ENCODE measurements around the gene PNMA8A.

The PNMA8A gene

DNA sequence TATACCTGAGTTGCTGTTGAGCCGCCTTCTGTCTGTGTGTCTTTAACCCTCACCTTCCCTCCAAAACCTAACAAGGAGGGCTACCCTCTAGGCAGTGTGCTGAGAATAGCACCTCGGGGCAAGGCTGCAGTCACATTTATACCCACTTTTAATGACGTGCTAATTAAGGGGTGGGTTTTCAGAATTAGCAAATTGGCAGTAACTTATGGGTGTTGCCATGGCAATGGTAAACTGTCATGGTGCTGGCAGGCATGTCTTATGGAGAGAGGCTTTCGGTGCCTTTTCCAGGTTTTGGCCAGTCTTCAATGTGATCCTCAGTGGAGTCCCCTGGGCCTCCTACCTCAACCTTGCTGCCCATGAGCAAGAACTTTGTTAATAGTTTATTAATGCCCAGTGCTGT, 1.2 kb upstream of the PNMA8A start:
- DNase-seq (ENCODE audit: low read depth, low spot score), result no peak
- ChIA-PET POLR2A (no interaction called here), CTCF (interaction anchor here (1.1 to 7.9 kb wide), 5 partner anchors 10 to 77 kb away, joined by 3 to 45 read pairs (median 5); no protein-coding TSS in a partner anchor)
- H3K4me3 ChIP-seq (ENCODE audit: low read depth, low read length), result no peak overlapping the region
- TF ChIP-seq, protein P1, sequence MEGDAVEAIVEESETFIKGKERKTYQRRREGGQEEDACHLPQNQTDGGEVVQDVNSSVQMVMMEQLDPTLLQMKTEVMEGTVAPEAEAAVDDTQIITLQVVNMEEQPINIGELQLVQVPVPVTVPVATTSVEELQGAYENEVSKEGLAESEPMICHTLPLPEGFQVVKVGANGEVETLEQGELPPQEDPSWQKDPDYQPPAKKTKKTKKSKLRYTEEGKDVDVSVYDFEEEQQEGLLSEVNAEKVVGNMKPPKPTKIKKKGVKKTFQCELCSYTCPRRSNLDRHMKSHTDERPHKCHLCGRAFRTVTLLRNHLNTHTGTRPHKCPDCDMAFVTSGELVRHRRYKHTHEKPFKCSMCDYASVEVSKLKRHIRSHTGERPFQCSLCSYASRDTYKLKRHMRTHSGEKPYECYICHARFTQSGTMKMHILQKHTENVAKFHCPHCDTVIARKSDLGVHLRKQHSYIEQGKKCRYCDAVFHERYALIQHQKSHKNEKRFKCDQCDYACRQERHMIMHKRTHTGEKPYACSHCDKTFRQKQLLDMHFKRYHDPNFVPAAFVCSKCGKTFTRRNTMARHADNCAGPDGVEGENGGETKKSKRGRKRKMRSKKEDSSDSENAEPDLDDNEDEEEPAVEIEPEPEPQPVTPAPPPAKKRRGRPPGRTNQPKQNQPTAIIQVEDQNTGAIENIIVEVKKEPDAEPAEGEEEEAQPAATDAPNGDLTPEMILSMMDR (IDR thresholded peaks at IDR 0.05; ENCODE audit: insufficient read depth, low read length, missing control alignments), result no peak

- ChIA-PET CTCF (interaction anchor here (1.1 to 2.0 kb wide), 2 partner anchors 11 to 77 kb away, joined by 5 to 6 read pairs; no protein-coding TSS in a partner anchor), POLR2A (no interaction called here)
- no peak for DNase-seq (ENCODE audit: low read depth, low spot score)
- peak overlapping the region; percentile 46 for H3K4me3 ChIP-seq (ENCODE audit: low read depth, low read length)
- TF ChIP-seq, protein P1 (IDR thresholded peaks at IDR 0.05; ENCODE audit: insufficient read depth, low read length, missing control alignments), result no peak
Measured at GRCh38 chr19:46471811-46472543, 614 bp upstream of the PNMA8A start.

- CTCF ChIA-PET, result interaction anchor here (1.6 kb wide), 1 partner anchor 12 kb away, joined by 4 read pairs; no protein-coding TSS in a partner anchor
- DNase-seq (ENCODE audit: low read depth, low spot score), result no peak
- H3K4me3 ChIP-seq (ENCODE audit: low read depth, low read length), result no peak overlapping the region
- POLR2A ChIA-PET, result no interaction called here
- TF ChIP-seq, protein P1 (IDR thresholded peaks at IDR 0.05; ENCODE audit: insufficient read depth, low read length, missing control alignments), result no peak
Measured at GRCh38 chr19:46470376-46470775, 987 bp downstream of the PNMA8A start.

- no peak overlapping the region for H3K4me3 ChIP-seq (ENCODE audit: low read depth, low read length)
- DNase-seq (ENCODE audit: low read depth, low spot score), result no peak
- TF ChIP-seq, protein P1 (IDR thresholded peaks at IDR 0.05; ENCODE audit: insufficient read depth, low read length, missing control alignments), result no peak
- POLR2A ChIA-PET, result no interaction called here
- CTCF ChIA-PET, result interaction anchor here (1.6 kb wide), 1 partner anchor 13 kb away, joined by 4 read pairs; no protein-coding TSS in a partner anchor
Measured at GRCh38 chr19:46469541-46470185, 1.7 kb downstream of the PNMA8A start.

GRCh38 chr19:46466536-46467196, 4.7 kb downstream of the PNMA8A start:
- CTCF ChIA-PET, result interaction anchor here (0.9 to 2.6 kb wide), 3 partner anchors 10 to 64 kb away, joined by 3 to 9 read pairs (median 8); no protein-coding TSS in a partner anchor
- no peak overlapping the region for H3K4me3 ChIP-seq (ENCODE audit: low read depth, low read length)
- peak; percentile 37 for DNase-seq (ENCODE audit: low read depth, low spot score)
- TF ChIP-seq, protein P1 (IDR thresholded peaks at IDR 0.05; ENCODE audit: insufficient read depth, low read length, missing control alignments), result no peak
- POLR2A ChIA-PET, result no interaction called here

GRCh38 chr19:46463516-46463915, 7.8 kb downstream of the PNMA8A start:
- POLR2A ChIA-PET, result no interaction called here
- CTCF ChIA-PET, result interaction anchor here (0.9 to 2.3 kb wide), 2 partner anchors 24 to 68 kb away, joined by 3 to 7 read pairs; no protein-coding TSS in a partner anchor
- TF ChIP-seq, protein P1 (IDR thresholded peaks at IDR 0.05; ENCODE audit: insufficient read depth, low read length, missing control alignments), result no peak

More at GRCh38 chr19:46463516-46463915, 7.8 kb downstream of the PNMA8A start:
- no peak for DNase-seq (ENCODE audit: low read depth, low spot score)
- no peak overlapping the region for H3K4me3 ChIP-seq (ENCODE audit: low read depth, low read length)

All from AG04449 (cell line).